K562 (cell line): ENCODE data around the gene PRR30. TPM values are rescaled to one million over a fixed set of nuclear protein-coding genes. Genes with fewer than 3 reads are reported as not detected.

Source experiments
- ARID4B ChIP-seq: sonication (generic); formaldehyde crosslinking; IDR thresholded peaks from 2 replicates; pipeline ENCODE4 v1.8.0; 2022; ENCODE audit warnings: mild to moderate bottlenecking, missing genetic modification reagents
- ATF1 ChIP-seq, 2 experiments: fragments of 450-650 bp in 1 of 2; IDR thresholded peaks; 2 replicates each; pipeline ENCODE4 v1.6.1; 2016; ENCODE audit warnings: missing compliant biosample characterization in 1 of 2, missing genetic modification characterization in 1 of 2
- BRF2 ChIP-seq: IDR thresholded peaks from 3 replicates; pipeline ENCODE4 v1.6.1; 2011; ENCODE audit warnings: borderline replicate concordance, mild to moderate bottlenecking; ENCODE audit not compliant: insufficient read length, insufficient read depth
- DPF2 ChIP-seq: fragments of 450-650 bp; IDR thresholded peaks from 2 replicates; pipeline ENCODE4 v1.6.1; 2016
- HNRNPH1 ChIP-seq: fragments of 200-400 bp; formaldehyde crosslinking; optimal IDR thresholded peaks from 2 replicates; pipeline ENCODE3; 2017; ENCODE audit warnings: low read depth, mild to moderate bottlenecking, low read length, moderate library complexity
- JUN ChIP-seq, 2 experiments: sonication (generic) in 1 of 2; formaldehyde crosslinking in 1 of 2; IDR thresholded peaks; 2 replicates each; pipeline versions ENCODE4 v1.6.1 to v1.8.0; 2012 to 2022; ENCODE audit warnings: borderline replicate concordance in 2 of 2, mild to moderate bottlenecking in 2 of 2, improper control_type of control experiment in 1 of 2, low read depth in 1 of 2, low read length in 1 of 2, missing genetic modification reagents in 1 of 2
- KDM2B ChIP-seq: fragments of 250-450 bp; sonication (Bioruptor Pico); IDR thresholded peaks from 2 replicates; pipeline ENCODE4 v1.8.0; 2021; ENCODE audit warnings: mild to moderate bottlenecking, moderate library complexity
- NONO ChIP-seq, 2 experiments: fragments of 200-400 bp in 1 of 2; fragments of 450-650 bp in 1 of 2; formaldehyde crosslinking in 1 of 2; IDR thresholded peaks; 2 replicates each; pipeline ENCODE4 v1.6.1; 2017; ENCODE audit warnings: low read depth in 2 of 2, mild to moderate bottlenecking in 2 of 2, moderate library complexity in 2 of 2, low read length in 1 of 2
- NR3C1 ChIP-seq: sonication (generic); formaldehyde crosslinking; IDR thresholded peaks from 2 replicates; pipeline ENCODE4 v1.8.1; 2022; ENCODE audit warnings: missing genetic modification reagents
- PML ChIP-seq: IDR thresholded peaks from 2 replicates; pipeline ENCODE4 v1.6.1; 2012; ENCODE audit warnings: low read length, inconsistent platforms
- SIN3A ChIP-seq, 2 experiments: fragments of 150-350 bp in 1 of 2; IDR thresholded peaks; 2 replicates each; pipeline ENCODE4 v1.6.1; 2011 to 2016; ENCODE audit warnings: borderline replicate concordance in 2 of 2, low read depth in 2 of 2, low read length in 2 of 2, mild to moderate bottlenecking in 2 of 2, moderate library complexity in 2 of 2; ENCODE audit not compliant: control insufficient read depth in 1 of 2
- ZMIZ1 ChIP-seq, 2 experiments: fragments of 150-350 bp in 1 of 2; IDR thresholded peaks; 2 replicates each; pipeline ENCODE4 v1.6.1; 2012 to 2016; ENCODE audit warnings: low read depth in 2 of 2, low read length in 2 of 2, mild to moderate bottlenecking in 1 of 2, moderate library complexity in 1 of 2
- ZNF398 ChIP-seq: fragments of 250-450 bp; sonication (Bioruptor Pico); IDR thresholded peaks from 2 replicates; pipeline ENCODE4 v1.8.0; 2021; ENCODE audit warnings: moderate library complexity, mild to moderate bottlenecking, inconsistent platforms
- polyA plus RNA-seq, 8 experiments: library from polyadenylated mRNA; depleted of rRNA in 4 of 8; stranded (reverse) in 5 of 8; unstranded in 3 of 8; fragments of >200 nt; fragmentation: Nextera tagmentation in 2 of 8; fragmentation: Illumina TruSeq in 1 of 8; extraction: Ambion mirVana in 2 of 8; extraction: Trizol in 1 of 8; gene quantifications; 2 replicates each; pipeline versions ENCODE4 v1.2.1 to v1.2.3, GENCODE V29; 2011 to 2014; ENCODE audit warnings: inconsistent platforms in 1 of 8, missing spikeins in 1 of 8
- total RNA-seq, 7 experiments: library from RNA; depleted of rRNA in 6 of 7; stranded (reverse); fragments of >200 nt in 6 of 7; fragmentation: Illumina TruSeq in 2 of 7; extraction: Trizol in 2 of 7; gene quantifications; 2 replicates each; pipeline versions ENCODE4 v1.2.1 to v1.2.3, GENCODE V29; 2011 to 2021; ENCODE audit warnings: low replicate concordance in 1 of 7

PRR30 gene
- total and polyA plus RNA-seq, 9 of the 15 experiments (the other 6 are each of a cell fraction or from before 2014, with no cell fraction given), result not detected

GRCh38 chr2:27133905-27134780, 5.1 kb downstream of the PRR30 start, which contains the start of gene PREB (continued):
- TF ChIP-seq ZNF398, result no peak
- TF ChIP-seq BRF2, result no peak
- TF ChIP-seq DPF2, result no peak
- no peak for TF ChIP-seq HNRNPH1
- no peak for TF ChIP-seq NR3C1
- 0 out of 4 replicates have a peak, but pooled peaks of 1 of the 2 experiments have one; percentile 16 for TF ChIP-seq NONO (IDR thresholded peaks at IDR 0.05; ENCODE audit: low read depth in 2 of 2, low read length in 1 of 2)
- TF ChIP-seq KDM2B, result peak; percentile 57; the same call in 1 of the 2 replicates
- no peak for TF ChIP-seq JUN (IDR thresholded peaks at IDR 0.05; ENCODE audit: borderline replicate concordance, low read depth, low read length)
- TF ChIP-seq JUN (CRISPR knock-in tag; IDR thresholded peaks at IDR 0.05; ENCODE audit: borderline replicate concordance), result 0 out of 2 replicates have a peak, but pooled peaks have one; percentile 37
- peak; percentile 39 to 61; a peak in 2 of 4 replicates for TF ChIP-seq SIN3A (IDR thresholded peaks at IDR 0.05; ENCODE audit: borderline replicate concordance in 2 of 2, control insufficient read depth in 1 of 2, low read depth in 2 of 2, low read length in 2 of 2)
- TF ChIP-seq ARID4B (CRISPR knock-in tag), result peak; percentile 71; the same call in 1 of the 2 replicates
- TF ChIP-seq PML, result peak; percentile 67; the same call in 1 of the 2 replicates
- TF ChIP-seq ZMIZ1 (IDR thresholded peaks at IDR 0.05; ENCODE audit: low read depth in 2 of 2, low read length in 2 of 2), result 0 out of 4 replicates have a peak, but pooled peaks of 1 of the 2 experiments have one; percentile 27
- no peak for TF ChIP-seq ATF1 (CRISPR knock-in tag; IDR thresholded peaks at IDR 0.05)
- TF ChIP-seq ATF1 (tag; IDR thresholded peaks at IDR 0.05), result peak; percentile 88
